ENCODE results near the gene TNS3. TPM values are rescaled to one million over a fixed set of nuclear protein-coding genes. Genes with fewer than 3 reads are reported as not detected.

Gene TNS3
- total and polyA plus RNA-seq, 10 of the 15 experiments (the other 5 are each of a cell fraction or from before 2014, with no cell fraction given) = 0.27 to 2.7 (median 0.79) TPM

DNA sequence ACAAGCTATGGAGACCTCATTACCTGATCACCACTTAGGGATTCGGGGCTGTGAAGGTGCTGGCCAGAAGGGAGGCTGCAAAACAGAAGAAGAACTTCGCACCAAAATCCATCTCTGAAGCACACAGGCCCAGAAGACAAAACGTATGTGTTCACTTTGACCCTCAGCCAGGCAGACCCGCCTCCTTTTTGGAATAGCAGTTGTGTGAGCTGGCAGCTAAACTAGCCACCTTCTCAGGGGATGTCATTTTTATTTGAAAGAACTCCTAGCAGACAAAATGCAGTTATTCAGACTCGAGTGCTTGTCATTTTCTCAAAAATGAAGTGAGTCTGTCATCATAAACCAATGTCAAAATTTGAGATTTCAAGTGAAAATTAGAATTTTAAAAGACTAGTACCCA is 71.7 kb downstream of the TNS3 start:
- RAD21 ChIA-PET (ENCODE audit: unreplicated experiment) = no interaction called here
- no peak for DNase-seq (ENCODE audit: low read depth, low spot score)
- Histone ChIP-seq H3K4me3 (no peak overlapping the region), H3K9me3 (replicated peaks; ENCODE audit: control insufficient read depth, insufficient read depth, low read length) (no peaks in the 10 kb centered on the region), H3K27ac (ENCODE audit: control insufficient read depth, insufficient read depth) (no peak overlapping the region), H2AFZ (ENCODE audit: control insufficient read depth, low read depth, low read length) (no peak overlapping the region), H4K20me1 (ENCODE audit: control insufficient read depth, insufficient read depth) (no peaks in the 10 kb centered on the region), H3K4me2 (ENCODE audit: control insufficient read depth, insufficient read depth) (no peak overlapping the region), H3K36me3 (ENCODE audit: control insufficient read depth in 2 of 2, insufficient read depth in 2 of 2, low read length in 1 of 2) (no peaks in the 10 kb centered on the region), H3K27me3 (replicated peaks in 1 of 2; ENCODE audit: control insufficient read depth in 2 of 2, insufficient read depth in 2 of 2, low read length in 1 of 2) (peaks cover 0 to 2% of the 10 kb centered on the region in 2 experiments; a peak in 2 of 4 replicates), H3K9ac (ENCODE audit: control insufficient read depth, insufficient read depth, low read length) (no peak overlapping the region), H3K79me2 (ENCODE audit: control insufficient read depth, insufficient read depth, low read length) (no peaks in the 10 kb centered on the region), H3K4me1 (ENCODE audit: control insufficient read depth, insufficient read depth, low read length) (no peaks in the 10 kb centered on the region)
- no peak for TF ChIP-seq MTA2 (IDR thresholded peaks at IDR 0.05; ENCODE audit: low read depth)
- TF ChIP-seq STAT3 (IDR thresholded peaks at IDR 0.05; ENCODE audit: low read depth, low read length) = no peak
- TF ChIP-seq ZNF217 (IDR thresholded peaks at IDR 0.05) = no peak
- no peak for TF ChIP-seq CBX5 (IDR thresholded peaks at IDR 0.05; ENCODE audit: low read depth)
- TF ChIP-seq CHD4 (IDR thresholded peaks at IDR 0.05) = no peak
- no peak for TF ChIP-seq ETV6 (conservative IDR thresholded peaks at IDR 0.05 in 1 of 2, IDR thresholded peaks at IDR 0.05 in 1 of 2; ENCODE audit: borderline replicate concordance in 1 of 2, low read depth in 1 of 2)
- TF ChIP-seq BHLHE40 (IDR thresholded peaks at IDR 0.05; ENCODE audit: borderline replicate concordance in 1 of 2, low read depth in 2 of 2, low read length in 1 of 2) = no peak
- TF ChIP-seq, protein P1, sequence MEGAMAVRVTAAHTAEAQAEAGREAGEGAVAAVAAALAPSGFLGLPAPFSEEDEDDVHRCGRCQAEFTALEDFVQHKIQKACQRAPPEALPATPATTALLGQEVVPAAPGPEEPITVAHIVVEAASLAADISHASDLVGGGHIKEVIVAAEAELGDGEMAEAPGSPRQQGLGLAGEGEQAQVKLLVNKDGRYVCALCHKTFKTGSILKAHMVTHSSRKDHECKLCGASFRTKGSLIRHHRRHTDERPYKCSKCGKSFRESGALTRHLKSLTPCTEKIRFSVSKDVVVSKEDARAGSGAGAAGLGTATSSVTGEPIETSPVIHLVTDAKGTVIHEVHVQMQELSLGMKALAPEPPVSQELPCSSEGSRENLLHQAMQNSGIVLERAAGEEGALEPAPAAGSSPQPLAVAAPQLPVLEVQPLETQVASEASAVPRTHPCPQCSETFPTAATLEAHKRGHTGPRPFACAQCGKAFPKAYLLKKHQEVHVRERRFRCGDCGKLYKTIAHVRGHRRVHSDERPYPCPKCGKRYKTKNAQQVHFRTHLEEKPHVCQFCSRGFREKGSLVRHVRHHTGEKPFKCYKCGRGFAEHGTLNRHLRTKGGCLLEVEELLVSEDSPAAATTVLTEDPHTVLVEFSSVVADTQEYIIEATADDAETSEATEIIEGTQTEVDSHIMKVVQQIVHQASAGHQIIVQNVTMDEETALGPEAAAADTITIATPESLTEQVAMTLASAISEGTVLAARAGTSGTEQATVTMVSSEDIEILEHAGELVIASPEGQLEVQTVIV (IDR thresholded peaks at IDR 0.05; ENCODE audit: borderline replicate concordance, partially characterized antibody) = no peak
- no peak for TF ChIP-seq MTA3 (IDR thresholded peaks at IDR 0.05; ENCODE audit: borderline replicate concordance, low read length)
- TF ChIP-seq RB1 (IDR thresholded peaks at IDR 0.05; ENCODE audit: borderline replicate concordance) = no peak
- TF ChIP-seq, protein P2, sequence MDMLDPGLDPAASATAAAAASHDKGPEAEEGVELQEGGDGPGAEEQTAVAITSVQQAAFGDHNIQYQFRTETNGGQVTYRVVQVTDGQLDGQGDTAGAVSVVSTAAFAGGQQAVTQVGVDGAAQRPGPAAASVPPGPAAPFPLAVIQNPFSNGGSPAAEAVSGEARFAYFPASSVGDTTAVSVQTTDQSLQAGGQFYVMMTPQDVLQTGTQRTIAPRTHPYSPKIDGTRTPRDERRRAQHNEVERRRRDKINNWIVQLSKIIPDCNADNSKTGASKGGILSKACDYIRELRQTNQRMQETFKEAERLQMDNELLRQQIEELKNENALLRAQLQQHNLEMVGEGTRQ (IDR thresholded peaks at IDR 0.05; ENCODE audit: borderline replicate concordance, low read depth, low read length) = no peak
- no peak for TF ChIP-seq NFYB (IDR thresholded peaks at IDR 0.05; ENCODE audit: insufficient read depth, low read depth, low read length)
- no peak for TF ChIP-seq FOS (IDR thresholded peaks at IDR 0.05; ENCODE audit: borderline replicate concordance, extremely low read depth, insufficient read length)
- TF ChIP-seq MEF2A (IDR thresholded peaks at IDR 0.05; ENCODE audit: insufficient read depth, low read depth, low read length) = no peak
- TF ChIP-seq, protein P3, sequence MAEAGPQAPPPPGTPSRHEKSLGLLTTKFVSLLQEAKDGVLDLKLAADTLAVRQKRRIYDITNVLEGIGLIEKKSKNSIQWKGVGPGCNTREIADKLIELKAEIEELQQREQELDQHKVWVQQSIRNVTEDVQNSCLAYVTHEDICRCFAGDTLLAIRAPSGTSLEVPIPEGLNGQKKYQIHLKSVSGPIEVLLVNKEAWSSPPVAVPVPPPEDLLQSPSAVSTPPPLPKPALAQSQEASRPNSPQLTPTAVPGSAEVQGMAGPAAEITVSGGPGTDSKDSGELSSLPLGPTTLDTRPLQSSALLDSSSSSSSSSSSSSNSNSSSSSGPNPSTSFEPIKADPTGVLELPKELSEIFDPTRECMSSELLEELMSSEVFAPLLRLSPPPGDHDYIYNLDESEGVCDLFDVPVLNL (IDR thresholded peaks at IDR 0.05; ENCODE audit: low read depth, low read length) = no peak
- no peak for TF ChIP-seq SIN3A (IDR thresholded peaks at IDR 0.05; ENCODE audit: low read depth, low read length)
- TF ChIP-seq NRF1 (conservative IDR thresholded peaks at IDR 0.05; ENCODE audit: low read depth, low read length) = no peak
- SMC1A ChIA-PET (ENCODE audit: uncharacterized antibody, unreplicated experiment) = interaction anchor here (0.6 kb wide), 1 partner anchor 298 kb away, joined by 3 read pairs; no protein-coding TSS in a partner anchor
- no peak for FAIRE-seq
- POLR2A ChIA-PET = interaction anchor here (0.6 kb wide), 1 partner anchor 1796 kb away, joined by 3 read pairs; no protein-coding TSS in a partner anchor
- CTCF ChIA-PET = no interaction called here
- BruUV-seq (replicated peaks) = no TSS peak
- in situ Hi-C loops (cut with MboI) = no loop called here
- WGBS (ENCODE audit: insufficient coverage, insufficient replicate concordance, low lambda C conversion rate, missing lambda C conversion rate) = 2% methylated on average over 5 of the region's 5 CpGs
- intact Hi-C loops (cut with micrococcal nuclease; ENCODE audit: unreplicated experiment) = no loop called here
- ATAC-seq = no peak

Data from GM12878 (cell line).